ENCODE measurements around the gene FOXP1. TPM values are rescaled to one million over a fixed set of nuclear protein-coding genes. Genes with fewer than 3 reads are reported as not detected.

The FOXP1 gene
- total and polyA plus RNA-seq, 8 donors: 95.1 to 143 (median 123) TPM

DNA sequence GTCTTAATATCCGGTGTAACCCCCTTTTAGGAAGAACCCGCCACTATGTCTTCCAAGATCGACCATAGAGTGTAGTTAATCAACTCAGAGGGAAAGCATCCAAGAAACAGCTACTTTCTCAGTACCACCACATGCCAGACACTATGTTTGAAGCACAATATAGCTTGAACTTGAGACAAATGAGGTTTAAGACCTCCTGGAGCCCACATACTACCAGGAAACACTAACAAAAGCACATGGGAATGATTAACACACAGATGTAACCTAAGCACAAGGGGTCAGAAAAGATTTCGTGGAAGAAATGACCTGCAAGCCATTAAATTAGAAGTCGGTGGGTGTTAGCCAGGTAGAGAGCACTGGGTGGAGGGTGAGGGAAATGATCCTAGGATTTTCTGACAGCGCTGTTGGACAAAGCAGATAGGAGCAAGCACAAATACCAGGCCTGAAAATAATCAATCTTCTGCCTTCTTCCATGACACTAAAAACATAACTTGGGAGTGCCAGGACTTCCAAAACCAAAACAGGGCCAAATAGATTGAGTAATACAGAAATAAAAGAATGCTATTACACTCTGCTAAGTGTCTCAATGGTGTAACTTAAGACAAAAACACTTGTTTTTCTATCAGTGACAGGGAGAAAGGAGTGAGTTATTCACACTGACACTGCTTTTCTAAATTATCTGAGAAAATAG lies 213.7 kb downstream of the FOXP1 start:
- no peaks in the 10 kb centered on the region for H3K4me1 ChIP-seq
- H3K27me3 ChIP-seq: no peaks in the 10 kb centered on the region
- DNase-seq: no peak
- TF ChIP-seq, protein P1, sequence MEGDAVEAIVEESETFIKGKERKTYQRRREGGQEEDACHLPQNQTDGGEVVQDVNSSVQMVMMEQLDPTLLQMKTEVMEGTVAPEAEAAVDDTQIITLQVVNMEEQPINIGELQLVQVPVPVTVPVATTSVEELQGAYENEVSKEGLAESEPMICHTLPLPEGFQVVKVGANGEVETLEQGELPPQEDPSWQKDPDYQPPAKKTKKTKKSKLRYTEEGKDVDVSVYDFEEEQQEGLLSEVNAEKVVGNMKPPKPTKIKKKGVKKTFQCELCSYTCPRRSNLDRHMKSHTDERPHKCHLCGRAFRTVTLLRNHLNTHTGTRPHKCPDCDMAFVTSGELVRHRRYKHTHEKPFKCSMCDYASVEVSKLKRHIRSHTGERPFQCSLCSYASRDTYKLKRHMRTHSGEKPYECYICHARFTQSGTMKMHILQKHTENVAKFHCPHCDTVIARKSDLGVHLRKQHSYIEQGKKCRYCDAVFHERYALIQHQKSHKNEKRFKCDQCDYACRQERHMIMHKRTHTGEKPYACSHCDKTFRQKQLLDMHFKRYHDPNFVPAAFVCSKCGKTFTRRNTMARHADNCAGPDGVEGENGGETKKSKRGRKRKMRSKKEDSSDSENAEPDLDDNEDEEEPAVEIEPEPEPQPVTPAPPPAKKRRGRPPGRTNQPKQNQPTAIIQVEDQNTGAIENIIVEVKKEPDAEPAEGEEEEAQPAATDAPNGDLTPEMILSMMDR (IDR thresholded peaks at IDR 0.05): no peak
- H3K9me3 ChIP-seq: no peaks in the 10 kb centered on the region
- H3K27ac ChIP-seq: no peak overlapping the region
- H3K36me3 ChIP-seq: no peaks in the 10 kb centered on the region
- peak; percentile 60 for ATAC-seq
- intact Hi-C loops (cut with DNase I): no loop called here
- H3K4me3 ChIP-seq: no peak overlapping the region

DNA sequence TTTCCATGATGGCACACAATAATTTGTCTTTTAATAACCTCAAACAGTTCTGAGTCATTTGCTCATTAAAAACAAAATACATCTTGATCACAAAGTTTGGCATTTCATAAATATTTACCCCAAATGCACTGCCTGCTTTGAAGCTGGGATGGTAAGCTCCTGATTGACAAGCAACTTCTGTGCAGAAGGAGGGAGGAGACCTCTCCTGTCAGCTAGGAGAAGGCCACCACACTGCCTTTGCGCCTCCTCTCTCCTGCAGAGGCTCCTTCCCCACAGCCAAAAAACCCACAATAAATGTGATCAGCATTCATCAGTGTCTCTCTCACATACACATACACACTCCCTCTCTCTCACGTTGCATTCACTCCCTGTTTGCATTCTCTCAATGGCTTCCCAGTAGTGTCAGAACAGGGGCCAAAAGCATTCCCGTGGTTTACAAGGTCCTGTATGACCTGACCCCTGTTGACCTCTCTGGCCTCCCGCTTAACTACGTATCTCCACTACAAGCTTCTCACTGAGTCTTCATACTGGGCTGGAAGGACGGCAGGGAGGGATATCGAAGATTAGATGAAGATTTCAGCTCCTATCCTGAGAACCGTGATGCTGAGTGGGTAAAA lies 216.4 kb downstream of the FOXP1 start:
- TF ChIP-seq, protein P1 (IDR thresholded peaks at IDR 0.05): no peak
- no peak for ATAC-seq
- intact Hi-C loops (cut with DNase I): no loop called here
- Histone ChIP-seq H3K4me3 (no peak overlapping the region), H3K36me3 (no peaks in the 10 kb centered on the region), H3K9me3 (no peaks in the 10 kb centered on the region), H3K27me3 (no peaks in the 10 kb centered on the region), H3K4me1 (no peaks in the 10 kb centered on the region), H3K27ac (no peak overlapping the region)
- no peak for DNase-seq

DNA sequence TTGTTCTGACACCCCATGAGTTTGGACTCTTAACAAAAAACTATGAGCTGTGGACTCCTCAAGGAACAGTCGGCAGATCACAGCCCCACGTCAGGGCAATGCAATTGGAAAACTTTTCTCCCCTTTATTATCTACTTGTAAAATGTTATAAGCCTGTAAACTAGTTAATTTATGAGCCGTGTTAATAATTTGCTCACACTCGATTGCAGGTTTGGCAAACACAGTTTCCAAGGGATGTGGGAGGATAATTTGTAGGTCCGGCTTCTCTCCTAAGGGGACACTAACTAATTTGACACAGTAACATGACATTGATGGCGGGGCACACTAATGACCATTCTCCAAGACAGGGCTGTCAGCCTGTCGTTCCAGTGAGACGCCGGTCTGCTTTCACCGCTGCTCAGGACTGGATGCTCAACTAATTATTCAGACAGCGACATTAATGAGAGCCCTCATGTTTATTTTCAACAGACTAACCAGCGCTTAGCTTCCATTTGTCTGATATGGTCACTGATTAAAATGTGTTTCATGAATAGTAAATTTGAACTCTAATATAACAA lies 222.1 kb downstream of the FOXP1 start:
- TF ChIP-seq, protein P1 (IDR thresholded peaks at IDR 0.05): no peak
- DNase-seq: no peak
- no peak for ATAC-seq
- intact Hi-C loops (cut with DNase I): no loop called here
- Histone ChIP-seq H3K36me3 (peaks cover 0 to 5% of the 10 kb centered on the region in 2 donors), H3K27ac (no peak overlapping the region), H3K4me3 (no peak overlapping the region), H3K27me3 (no peaks in the 10 kb centered on the region), H3K4me1 (no peaks in the 10 kb centered on the region), H3K9me3 (no peaks in the 10 kb centered on the region)

DNA sequence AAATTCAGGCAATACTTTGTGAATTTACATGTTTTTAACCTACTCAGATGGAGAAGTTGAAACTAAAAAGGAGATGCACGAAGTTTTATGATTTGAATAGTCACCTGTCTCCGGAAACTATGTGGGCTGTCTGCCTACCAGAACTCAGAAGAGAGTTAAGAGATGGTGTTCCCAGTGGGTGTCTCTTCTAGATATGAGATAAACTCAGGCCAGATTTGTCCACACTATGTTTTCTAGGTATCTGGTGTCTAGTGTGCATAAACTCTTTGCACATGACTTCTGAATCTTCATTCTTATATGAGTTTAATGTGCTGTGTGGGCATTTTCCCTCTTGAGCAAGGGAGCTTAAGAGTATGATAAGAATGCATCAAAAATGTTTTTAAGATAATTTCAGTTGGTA lies 222.8 kb downstream of the FOXP1 start:
- TF ChIP-seq, protein P1 (IDR thresholded peaks at IDR 0.05): no peak
- DNase-seq (no peak), ATAC-seq (no peak)
- intact Hi-C loops (cut with DNase I): no loop called here
- H3K27ac ChIP-seq: no peak overlapping the region
- H3K9me3 ChIP-seq: no peaks in the 10 kb centered on the region
- no peaks in the 10 kb centered on the region for H3K4me1 ChIP-seq
- no peak overlapping the region for H3K4me3 ChIP-seq
- H3K27me3 ChIP-seq: no peaks in the 10 kb centered on the region
- peaks cover 0 to 5% of the 10 kb centered on the region in 2 donors for H3K36me3 ChIP-seq

DNA sequence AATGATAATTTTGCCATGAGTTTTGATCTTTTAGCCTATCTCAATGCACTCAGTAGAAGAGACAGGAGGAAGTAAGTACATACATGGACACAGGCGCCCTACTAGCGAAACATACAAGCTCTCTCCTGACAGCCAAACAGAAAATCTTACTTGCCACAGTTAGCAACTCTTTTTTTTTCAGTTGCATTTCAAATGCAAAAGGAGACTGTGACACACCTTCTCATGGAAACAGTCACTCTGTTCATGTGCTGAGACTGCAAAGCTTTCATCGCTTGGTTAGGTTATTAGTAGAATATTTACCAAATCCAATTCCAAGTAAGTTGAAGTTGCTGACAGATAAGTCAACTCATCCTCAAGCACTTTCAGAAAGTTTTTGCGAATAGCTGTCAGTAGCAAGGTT lies 223.3 kb downstream of the FOXP1 start:
- TF ChIP-seq, protein P1 (IDR thresholded peaks at IDR 0.05): no peak
- intact Hi-C loops (cut with DNase I): no loop called here
- no peak overlapping the region for H3K27ac ChIP-seq

More for the DNA sequence above, 223.3 kb downstream of the FOXP1 start:
- Histone ChIP-seq H3K27me3 (no peaks in the 10 kb centered on the region), H3K9me3 (no peaks in the 10 kb centered on the region), H3K4me3 (no peak overlapping the region), H3K36me3 (peaks cover 0 to 10% of the 10 kb centered on the region in 2 donors), H3K4me1 (no peaks in the 10 kb centered on the region)
- ATAC-seq (no peak), DNase-seq (no peak)
